ENCODE results near the gene TCERG1.

GRCh38 chr5:146510559-146511125 lies 63.5 kb downstream of the TCERG1 start:
- no peak for TF ChIP-seq POLR2AphosphoS5 (IDR thresholded peaks at IDR 0.05)
- no peak for TF ChIP-seq POLR2A (IDR thresholded peaks at IDR 0.05)

Data from transverse colon (tissue), 3 donors.